Suprapubic skin (tissue), 4 donors: ENCODE measurements around the gene SLFN12L. TPM values are rescaled to one million over a fixed set of nuclear protein-coding genes. Genes with fewer than 3 reads are reported as not detected.

Experiments used
- DNase-seq, 2 donors: peaks; one replicate each; pipeline ENCODE4 v3.0.0-alpha.2; 2019; ENCODE audit warnings: low spot score in 2 of 2
- H3K27ac ChIP-seq: fragments of 200-600 bp; sonication (generic); one replicate; pipeline ENCODE4 v1.5.1; 2019
- H3K27me3 ChIP-seq: fragments of 200-600 bp; sonication (generic); one replicate; pipeline ENCODE4 v1.5.1; 2019
- H3K36me3 ChIP-seq: fragments of 200-600 bp; sonication (generic); one replicate; pipeline ENCODE4 v1.5.1; 2019
- H3K4me1 ChIP-seq: fragments of 200-600 bp; sonication (generic); one replicate; pipeline ENCODE4 v1.5.1; 2019
- H3K4me3 ChIP-seq: fragments of 200-600 bp; sonication (generic); one replicate; pipeline ENCODE4 v1.5.1; 2019; ENCODE audit warnings: mild to moderate bottlenecking
- H3K9me3 ChIP-seq: fragments of 200-600 bp; sonication (generic); one replicate; pipeline ENCODE4 v1.5.1; 2019
- CTCF ChIP-seq, 2 donors: fragments of 200-600 bp in 1 of 2; fragments of 450-650 bp in 1 of 2; sonication (generic) in 1 of 2; IDR thresholded peaks; one replicate each; pipeline ENCODE4 v1.5.1; 2016 to 2019; ENCODE audit warnings: antibody characterized with exemption in 2 of 2, mild to moderate bottlenecking in 1 of 2, moderate library complexity in 1 of 2
- EP300 ChIP-seq: sonication (generic); formaldehyde crosslinking; IDR thresholded peaks from one replicate; pipeline ENCODE4 v1.6.1; 2017; ENCODE audit warnings: antibody characterized with exemption
- POLR2A ChIP-seq, 2 donors: fragments of 450-650 bp; IDR thresholded peaks; one replicate each; pipeline ENCODE4 v1.6.1; 2017; ENCODE audit warnings: antibody characterized with exemption in 2 of 2, mild to moderate bottlenecking in 2 of 2, moderate library complexity in 2 of 2
- POLR2AphosphoS5 ChIP-seq, 3 donors: sonication (generic); formaldehyde crosslinking; IDR thresholded peaks; one replicate each; pipeline ENCODE4 v1.6.1; 2017; ENCODE audit warnings: antibody characterized with exemption in 3 of 3
- WGBS: methylation state at CpG from one replicate; pipeline ENCODE4 v1.1.5; 2018; 5-methylcytosine and 5-hydroxymethylcytosine counted together
- total RNA-seq, 4 donors: library from RNA; depleted of rRNA; stranded (reverse); fragments of >200 nt; gene quantifications; one replicate each; pipeline ENCODE4 v1.1.0, GENCODE V29; 2016

The SLFN12L gene
- total RNA-seq, 4 donors from 2014 or later: 0.39 to 1.6 (median 0.99) TPM

DNA sequence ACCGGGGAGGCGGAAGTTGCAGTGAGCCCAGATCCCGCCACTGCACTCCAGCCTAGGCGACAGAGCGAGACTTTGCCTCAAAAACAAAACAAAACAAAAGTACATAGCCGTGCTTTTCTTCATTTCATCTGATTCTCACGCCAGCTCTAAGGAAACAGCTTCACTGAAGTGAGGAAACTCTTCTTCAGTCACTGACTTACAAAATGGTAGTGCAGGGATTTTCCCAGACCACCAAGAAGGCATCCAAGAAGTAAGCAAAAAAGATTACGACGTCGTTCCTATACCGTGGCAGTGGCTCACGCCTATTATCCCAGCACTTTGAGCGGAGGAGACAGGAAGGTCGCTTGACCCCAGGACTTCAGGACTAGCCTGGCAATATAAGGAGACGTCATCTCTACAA, 48.5 kb downstream of the SLFN12L start:
- peaks cover 19% of the 10 kb centered on the region for H3K4me1 ChIP-seq
- H3K36me3 ChIP-seq: no peaks in the 10 kb centered on the region
- no peaks in the 10 kb centered on the region for H3K9me3 ChIP-seq
- WGBS: 43% methylated on average over 15 of the region's 15 CpGs
- no peak overlapping the region for H3K27ac ChIP-seq
- peaks cover 89% of the 10 kb centered on the region for H3K27me3 ChIP-seq
- H3K4me3 ChIP-seq: no peak overlapping the region
- DNase-seq: no peak
- no peak for TF ChIP-seq EP300
- no peak for TF ChIP-seq POLR2AphosphoS5 (IDR thresholded peaks at IDR 0.05)
- TF ChIP-seq POLR2A (IDR thresholded peaks at IDR 0.05): no peak
- no peak for TF ChIP-seq CTCF (IDR thresholded peaks at IDR 0.05)

- Histone ChIP-seq H3K9me3 (no peaks in the 10 kb centered on the region), H3K4me3 (peak overlapping the region; percentile 59), H3K36me3 (no peaks in the 10 kb centered on the region), H3K4me1 (peaks cover 19% of the 10 kb centered on the region), H3K27ac (no peak overlapping the region), H3K27me3 (peaks cover 80% of the 10 kb centered on the region)
- WGBS: 16% methylated on average over 24 of the region's 42 CpGs
- peak in 1 of 2 donors; percentile 75 for DNase-seq
- TF ChIP-seq POLR2A (IDR thresholded peaks at IDR 0.05) (no peak), CTCF (IDR thresholded peaks at IDR 0.05) (no peak), POLR2AphosphoS5 (IDR thresholded peaks at IDR 0.05) (no peak), EP300 (no peak)
Observed at GRCh38 chr17:35486920-35487732, 50.4 kb downstream of the SLFN12L start.

DNA sequence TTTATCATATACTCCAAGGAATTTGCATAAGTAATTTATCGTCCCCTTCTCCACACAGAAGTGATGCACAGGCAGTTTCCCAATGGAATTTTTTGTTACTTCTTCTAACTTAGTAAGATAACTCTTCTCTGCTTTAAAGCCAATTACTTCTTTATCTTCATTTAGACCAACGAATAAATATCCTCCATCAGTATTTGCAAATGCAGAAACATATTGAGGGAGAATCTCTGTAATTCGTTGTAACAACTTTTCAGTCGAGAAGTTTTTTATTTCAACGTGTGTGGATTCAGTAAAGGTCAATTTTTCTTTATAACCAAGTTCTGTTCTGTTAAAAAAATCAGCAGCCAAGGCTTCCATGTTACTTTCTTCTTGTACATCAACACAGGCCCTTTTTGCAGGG, 58.2 kb downstream of the SLFN12L start:
- TF ChIP-seq CTCF (IDR thresholded peaks at IDR 0.05): no peak
- TF ChIP-seq POLR2A (IDR thresholded peaks at IDR 0.05): no peak
- TF ChIP-seq EP300: no peak
- no peak for TF ChIP-seq POLR2AphosphoS5 (IDR thresholded peaks at IDR 0.05)
- Histone ChIP-seq H3K4me3 (no peak overlapping the region), H3K9me3 (no peaks in the 10 kb centered on the region), H3K27ac (no peak overlapping the region), H3K27me3 (peaks cover 50% of the 10 kb centered on the region), H3K4me1 (no peaks in the 10 kb centered on the region), H3K36me3 (no peaks in the 10 kb centered on the region)
- DNase-seq: no peak
- 78% methylated on average over 5 of the region's 5 CpGs for WGBS

- no peaks in the 10 kb centered on the region for H3K36me3 ChIP-seq
- no peaks in the 10 kb centered on the region for H3K9me3 ChIP-seq
- H3K4me3 ChIP-seq: no peak overlapping the region
- no peak overlapping the region for H3K27ac ChIP-seq
- no peak for DNase-seq
- no peak for TF ChIP-seq EP300
- TF ChIP-seq CTCF (IDR thresholded peaks at IDR 0.05): no peak
- TF ChIP-seq POLR2A (IDR thresholded peaks at IDR 0.05): no peak
- TF ChIP-seq POLR2AphosphoS5 (IDR thresholded peaks at IDR 0.05): no peak
- H3K4me1 ChIP-seq: no peaks in the 10 kb centered on the region
- 75% methylated on average over 5 of the region's 5 CpGs for WGBS
- peaks cover 40% of the 10 kb centered on the region for H3K27me3 ChIP-seq
Observed at GRCh38 chr17:35477248-35477647, 60.2 kb downstream of the SLFN12L start.

GRCh38 chr17:35476283-35476820, 61.1 kb downstream of the SLFN12L start:
- DNase-seq: no peak
- 87% methylated on average over 2 of the region's 2 CpGs for WGBS
- no peak overlapping the region for H3K4me3 ChIP-seq
- no peaks in the 10 kb centered on the region for H3K36me3 ChIP-seq
- no peaks in the 10 kb centered on the region for H3K9me3 ChIP-seq
- H3K27me3 ChIP-seq: peaks cover 38% of the 10 kb centered on the region
- TF ChIP-seq CTCF (IDR thresholded peaks at IDR 0.05): no peak
- TF ChIP-seq POLR2AphosphoS5 (IDR thresholded peaks at IDR 0.05): no peak
- TF ChIP-seq POLR2A (IDR thresholded peaks at IDR 0.05): no peak
- TF ChIP-seq EP300: no peak
- H3K27ac ChIP-seq: no peak overlapping the region
- H3K4me1 ChIP-seq: no peaks in the 10 kb centered on the region
